Mucosa of descending colon (tissue), 3 donors: ENCODE results near the gene SLMAP. TPM values are rescaled to one million over a fixed set of nuclear protein-coding genes. Genes with fewer than 3 reads are reported as not detected.
A peak's percentile ranks its signal among the peaks of the same experiment; 100 is the strongest.
"Not testable (repeated sequence)": the region's sequence is repeated elsewhere in the genome, so short reads cannot be mapped to it uniquely, and the experiment has no call there.

ENCODE experiments used
- ATAC-seq: fragments of 200-7000 bp; cut with Tn5 transposase; one replicate; pipeline ENCODE4 v1.9.1; 2020; ENCODE audit warnings: mild to moderate bottlenecking, moderate library complexity
- DNase-seq, 3 donors: peaks; one replicate each; pipeline ENCODE4 v3.0.0-alpha.2; 2020
- H3K36me3 ChIP-seq: fragments of 200-600 bp; one replicate; pipeline ENCODE4 v1.8.0; 2021; ENCODE audit warnings: low read depth, mild to moderate bottlenecking
- H3K4me1 ChIP-seq: fragments of 200-600 bp; one replicate; pipeline ENCODE4 v1.8.0; 2021; ENCODE audit warnings: low read depth, mild to moderate bottlenecking
- H3K4me3 ChIP-seq: fragments of 200-600 bp; one replicate; pipeline ENCODE4 v1.8.0; 2021; ENCODE audit warnings: mild to moderate bottlenecking
- H3K9me3 ChIP-seq: fragments of 200-600 bp; one replicate; pipeline ENCODE4 v1.8.0; 2021; ENCODE audit warnings: mild to moderate bottlenecking
- intact Hi-C, 2 donors: fragments of 100-400 bp; cut with DNase I in 1 of 2; cut with micrococcal nuclease in 1 of 2; formaldehyde crosslinking; loops; one replicate each; pipeline versions ENCODE4 v1.11.0 to v1.11.1; 2022; cut with DNase I, micrococcal nuclease
- total RNA-seq, 3 donors: library from RNA; stranded (reverse); fragmentation: NEBNext Ultra II Directional in 2 of 3; extraction: Animal tissue kit (Norgen Biotek cat#: 25700) in 2 of 3; gene quantifications; one replicate each; pipeline versions ENCODE4 v1.2.1 to v1.2.4, GENCODE V29; 2021 to 2023
- TF ChIP-seq, protein P1 (sequence below): fragments of 200-600 bp; IDR thresholded peaks from one replicate; pipeline ENCODE4 v1.8.0; 2022; ENCODE audit warnings: antibody characterized with exemption, mild to moderate bottlenecking
- donor health status: DM: no; HTN: no; CAD: no; lungs with moderate emphysema.
- donor health status: DM: no; HTN: no; CAD: no.
- donor health status: DM: no; HTN: yes; CAD: no.

SLMAP gene
- total RNA-seq, 3 donors from 2014 or later = 73.8 to 298 (median 83.8) TPM

DNA sequence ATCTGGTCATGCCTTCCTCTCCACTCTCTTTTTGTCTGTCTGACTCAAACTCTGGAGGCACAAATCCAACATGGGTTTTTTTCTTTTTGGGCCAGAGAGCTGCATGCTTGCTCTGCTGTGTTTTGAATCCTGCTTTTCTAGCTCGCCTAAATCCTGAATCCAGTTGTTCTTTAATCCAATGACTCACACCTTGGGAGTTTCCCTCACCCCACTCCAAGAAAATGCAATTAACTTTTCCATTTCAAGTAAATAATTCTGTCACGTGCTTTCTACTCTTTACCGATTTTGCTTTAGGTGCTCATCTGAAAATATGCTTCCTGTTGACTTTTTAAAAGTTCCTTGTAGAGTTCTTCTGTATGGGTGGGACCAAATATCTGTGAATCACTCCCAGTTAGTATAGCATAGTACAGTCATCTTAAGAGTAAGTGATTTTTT lies 47.6 kb downstream of the SLMAP start:
- Histone ChIP-seq H3K4me1 (peaks cover 32% of the 10 kb centered on the region), H3K9me3 (no peaks in the 10 kb centered on the region), H3K4me3 (no peak overlapping the region), H3K36me3 (no peaks in the 10 kb centered on the region)
- intact Hi-C loops = no loop called here
- TF ChIP-seq, protein P1, sequence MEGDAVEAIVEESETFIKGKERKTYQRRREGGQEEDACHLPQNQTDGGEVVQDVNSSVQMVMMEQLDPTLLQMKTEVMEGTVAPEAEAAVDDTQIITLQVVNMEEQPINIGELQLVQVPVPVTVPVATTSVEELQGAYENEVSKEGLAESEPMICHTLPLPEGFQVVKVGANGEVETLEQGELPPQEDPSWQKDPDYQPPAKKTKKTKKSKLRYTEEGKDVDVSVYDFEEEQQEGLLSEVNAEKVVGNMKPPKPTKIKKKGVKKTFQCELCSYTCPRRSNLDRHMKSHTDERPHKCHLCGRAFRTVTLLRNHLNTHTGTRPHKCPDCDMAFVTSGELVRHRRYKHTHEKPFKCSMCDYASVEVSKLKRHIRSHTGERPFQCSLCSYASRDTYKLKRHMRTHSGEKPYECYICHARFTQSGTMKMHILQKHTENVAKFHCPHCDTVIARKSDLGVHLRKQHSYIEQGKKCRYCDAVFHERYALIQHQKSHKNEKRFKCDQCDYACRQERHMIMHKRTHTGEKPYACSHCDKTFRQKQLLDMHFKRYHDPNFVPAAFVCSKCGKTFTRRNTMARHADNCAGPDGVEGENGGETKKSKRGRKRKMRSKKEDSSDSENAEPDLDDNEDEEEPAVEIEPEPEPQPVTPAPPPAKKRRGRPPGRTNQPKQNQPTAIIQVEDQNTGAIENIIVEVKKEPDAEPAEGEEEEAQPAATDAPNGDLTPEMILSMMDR = no peak
- peak; percentile 96 for ATAC-seq
- DNase-seq = peak in 1 of 3 donors; percentile 67

DNA sequence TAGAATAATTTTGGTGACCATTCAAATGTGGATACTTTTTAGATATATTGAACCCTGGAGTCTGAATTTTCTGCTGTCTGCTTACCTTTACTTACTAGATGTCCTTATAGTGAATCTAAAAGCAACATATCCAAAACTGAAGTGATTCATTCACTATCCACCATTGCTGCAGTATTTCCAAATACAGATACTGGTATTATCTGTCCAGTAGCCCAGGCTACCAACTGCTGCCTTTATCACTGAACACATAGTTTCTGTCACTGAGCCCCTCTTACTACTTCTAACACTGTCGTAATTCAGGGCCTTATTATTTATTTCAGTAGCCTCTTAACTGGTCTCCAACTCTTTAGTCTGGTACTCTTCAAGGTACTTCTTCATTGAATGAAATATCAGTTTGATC lies 49.2 kb downstream of the SLMAP start:
- no peak overlapping the region for H3K4me3 ChIP-seq
- intact Hi-C loops = no loop called here
- no peaks in the 10 kb centered on the region for H3K9me3 ChIP-seq
- H3K4me1 ChIP-seq = peaks cover 20% of the 10 kb centered on the region
- TF ChIP-seq, protein P1 = no peak
- ATAC-seq (no peak), DNase-seq (no peak)
- H3K36me3 ChIP-seq = no peaks in the 10 kb centered on the region

DNA sequence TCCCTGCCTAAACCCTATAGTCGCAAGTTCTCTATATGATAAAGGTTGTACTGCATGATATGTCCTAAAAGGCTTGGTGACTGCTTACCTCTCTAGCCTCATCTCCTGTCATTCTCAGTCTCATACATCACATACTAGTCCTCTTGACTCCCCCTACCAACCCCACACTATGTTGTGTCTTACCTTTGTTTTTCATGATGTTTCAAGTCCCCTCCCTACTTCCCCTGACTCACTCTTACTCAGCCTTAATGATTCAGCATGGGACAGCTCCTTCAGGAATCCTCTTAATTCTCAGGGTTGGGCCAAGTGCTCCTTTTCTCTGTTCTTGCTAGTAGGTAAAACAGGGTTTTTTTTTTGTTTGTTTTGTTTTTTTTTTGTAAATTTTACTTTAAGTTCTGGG lies 49.6 kb downstream of the SLMAP start:
- Histone ChIP-seq H3K36me3 (no peaks in the 10 kb centered on the region), H3K4me3 (no peak overlapping the region), H3K9me3 (no peaks in the 10 kb centered on the region), H3K4me1 (peaks cover 20% of the 10 kb centered on the region)
- TF ChIP-seq, protein P1 = no peak
- peak; percentile 18 for ATAC-seq
- intact Hi-C loops = no loop called here
- DNase-seq = no peak

DNA sequence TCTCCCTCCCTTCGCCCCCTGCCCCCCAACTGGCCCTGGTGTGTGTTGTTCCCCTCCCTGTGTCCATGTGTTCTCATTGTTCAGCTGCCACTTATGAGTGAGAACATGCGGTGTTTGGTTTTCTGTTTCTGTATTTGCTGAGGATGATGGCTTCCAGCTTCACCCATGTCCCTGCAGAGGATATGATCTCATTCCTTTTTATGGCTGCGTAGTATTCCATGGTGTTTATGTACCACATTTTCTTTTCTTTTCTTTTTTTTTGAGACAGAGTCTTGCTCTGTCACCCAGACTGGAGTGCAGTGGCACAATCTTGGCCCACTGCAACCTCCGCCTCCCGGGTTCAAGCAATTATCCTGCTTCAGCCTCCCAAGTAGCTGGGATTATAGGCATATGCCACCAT lies 50.1 kb downstream of the SLMAP start:
- H3K9me3 ChIP-seq, intact Hi-C loops, ATAC-seq, H3K4me3 ChIP-seq, H3K36me3 ChIP-seq, DNase-seq: not testable (repeated sequence)
- H3K4me1 ChIP-seq = peaks cover 19% of the 10 kb centered on the region

DNA sequence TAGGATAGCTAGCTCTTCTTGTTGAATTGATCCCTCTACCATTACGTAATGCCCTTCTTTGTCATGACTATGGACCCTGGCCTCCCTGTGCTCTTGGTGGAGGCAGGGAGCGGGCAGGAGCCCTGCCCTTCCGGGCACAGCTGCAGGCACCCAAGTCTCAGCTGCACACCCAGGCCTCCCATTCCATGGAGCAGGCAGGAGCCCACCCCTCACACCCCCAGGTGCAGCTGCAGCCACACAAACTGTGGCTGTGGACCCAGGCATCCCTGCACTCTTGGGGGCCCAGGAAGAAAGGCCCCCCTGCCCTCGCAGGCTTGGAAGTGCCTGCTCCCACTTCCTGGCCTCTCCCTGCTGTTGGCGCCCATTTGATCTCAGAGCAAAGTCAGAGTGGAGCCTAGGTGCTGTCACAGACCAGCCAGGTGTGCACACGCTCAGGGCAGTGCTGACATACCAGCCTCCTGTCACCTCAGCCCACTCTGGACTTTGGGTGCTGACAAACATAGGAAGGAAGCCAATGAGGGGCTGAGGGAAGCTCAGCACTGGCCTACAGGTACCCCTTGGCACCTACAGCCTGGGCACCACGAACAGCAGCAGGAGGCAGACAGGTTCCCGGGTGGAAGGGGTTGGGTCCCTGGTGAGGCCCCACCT lies 53.0 kb downstream of the SLMAP start:
- ATAC-seq = peak; percentile 15

DNA sequence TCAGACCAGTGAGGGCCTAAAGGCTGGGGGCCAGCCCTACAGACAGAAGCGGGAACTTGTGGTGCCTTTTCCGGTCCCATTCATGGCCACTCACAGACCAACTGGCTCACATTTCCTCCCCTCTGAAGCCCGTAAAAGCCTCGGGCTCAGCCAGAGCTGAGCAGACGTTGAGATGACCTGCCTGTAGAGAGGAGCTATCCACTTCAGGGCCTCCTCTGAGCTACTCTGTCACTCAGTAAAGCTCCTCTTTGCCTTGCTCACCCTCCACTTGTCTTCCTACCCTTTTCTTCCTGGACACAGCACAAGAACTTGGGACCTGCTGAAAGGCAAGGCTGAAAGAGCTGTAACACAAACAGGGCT lies 53.5 kb downstream of the SLMAP start:
- Histone ChIP-seq H3K36me3 (no peaks in the 10 kb centered on the region), H3K4me3 (no peak overlapping the region), H3K9me3 (no peaks in the 10 kb centered on the region), H3K4me1 (no peaks in the 10 kb centered on the region)
- TF ChIP-seq, protein P1 = no peak
- DNase-seq (no peak), ATAC-seq (peak; percentile 17)
- intact Hi-C loops = no loop called here

More for the DNA sequence above, 53.0 kb downstream of the SLMAP start:
- Histone ChIP-seq H3K36me3 (no peaks in the 10 kb centered on the region), H3K4me3 (no peak overlapping the region), H3K9me3 (no peaks in the 10 kb centered on the region), H3K4me1 (peaks cover 3% of the 10 kb centered on the region)
- TF ChIP-seq, protein P1 = no peak
- intact Hi-C loops = no loop called here
- DNase-seq = no peak
